Activated CD4-positive, alpha-beta T cell treated with anti-CD3 and anti-CD28 coated beads, Interleukin-10, Interleukin-2, amounts not matched to agents 100 ng/mL and 50 ng/mL, durations not matched to agents 16 hours and 8 hours (primary cell): ENCODE results near the gene MTHFD1L.

Source experiments
- DNase-seq: peaks from one replicate; pipeline ENCODE4 v3.0.0-alpha.2; 2020

The MTHFD1L gene

DNA sequence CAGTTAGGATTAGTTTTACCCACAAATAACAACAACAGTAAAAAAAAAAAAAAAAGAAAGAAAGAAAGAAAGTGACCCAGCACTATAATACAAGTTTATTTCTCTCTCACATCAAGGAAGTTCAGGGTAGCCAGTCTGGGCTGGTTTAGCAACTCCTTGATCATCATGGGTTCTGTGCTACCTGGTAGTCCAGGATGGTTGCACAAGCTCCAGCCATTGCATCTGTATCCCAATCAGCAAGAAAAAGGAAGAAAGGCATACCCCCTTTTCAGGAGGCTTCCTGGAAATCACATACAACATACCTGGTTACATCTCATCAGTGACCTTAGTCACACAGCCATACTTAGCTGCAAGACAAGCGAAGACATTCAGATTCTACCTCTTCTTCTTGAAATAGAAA, 128.5 kb downstream of the MTHFD1L start:
- no peak for DNase-seq

GRCh38 chr6:150996968-150997367, 131.5 kb downstream of the MTHFD1L start:
- no peak for DNase-seq

- DNase-seq = no peak
Observed at GRCh38 chr6:150999107-150999506, 133.6 kb downstream of the MTHFD1L start.

DNA sequence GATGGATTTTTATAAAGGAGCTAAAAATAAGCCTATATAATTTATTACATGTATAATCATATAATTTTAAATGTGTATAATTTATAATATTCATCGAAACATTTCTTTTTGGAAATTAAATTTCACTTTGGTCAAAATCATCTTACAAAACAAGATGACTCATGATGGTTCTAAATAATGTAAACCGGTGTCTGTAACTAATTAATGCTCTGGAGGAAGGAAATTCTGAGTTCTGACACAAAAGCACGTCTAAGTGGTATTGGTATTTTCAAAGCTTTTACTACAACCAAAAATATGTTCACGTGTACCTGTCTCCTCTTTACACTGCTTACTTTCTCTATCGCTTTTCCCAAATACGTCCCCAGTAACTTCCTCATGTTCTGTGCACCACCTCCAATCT, 134.1 kb downstream of the MTHFD1L start:
- no peak for DNase-seq

DNA sequence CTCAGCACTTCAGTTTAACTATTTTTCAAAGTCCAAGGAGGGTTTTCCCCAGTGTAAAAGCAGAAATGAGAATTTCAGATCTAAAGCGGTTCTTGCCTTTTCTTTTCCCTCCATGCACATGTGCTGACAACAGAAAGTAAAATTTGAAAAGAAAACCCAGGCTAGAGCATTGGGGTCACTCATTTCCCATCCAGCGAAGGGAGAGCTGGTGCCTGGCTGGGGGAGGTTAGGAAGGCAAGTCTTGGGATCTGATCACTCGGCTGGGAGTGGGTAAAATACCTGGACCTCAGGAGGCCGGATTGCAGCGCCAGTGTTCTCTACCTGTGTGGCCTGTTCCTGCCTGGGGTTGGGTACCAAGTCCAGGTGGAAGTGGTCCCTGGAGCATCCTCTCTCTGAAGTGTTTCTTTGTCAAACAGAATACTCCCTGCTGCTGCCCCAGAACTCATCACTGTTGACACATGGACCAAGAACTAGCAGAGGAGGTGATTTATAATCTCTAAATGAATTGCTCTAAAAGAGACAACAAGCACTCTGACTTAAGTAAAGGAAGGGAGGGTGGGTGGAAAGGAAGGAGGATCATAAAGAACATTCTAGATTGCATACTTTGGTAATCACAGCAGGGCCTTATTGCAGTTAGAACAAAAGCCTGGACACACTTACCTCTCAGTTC, 136.0 kb downstream of the MTHFD1L start:
- DNase-seq = no peak

DNA sequence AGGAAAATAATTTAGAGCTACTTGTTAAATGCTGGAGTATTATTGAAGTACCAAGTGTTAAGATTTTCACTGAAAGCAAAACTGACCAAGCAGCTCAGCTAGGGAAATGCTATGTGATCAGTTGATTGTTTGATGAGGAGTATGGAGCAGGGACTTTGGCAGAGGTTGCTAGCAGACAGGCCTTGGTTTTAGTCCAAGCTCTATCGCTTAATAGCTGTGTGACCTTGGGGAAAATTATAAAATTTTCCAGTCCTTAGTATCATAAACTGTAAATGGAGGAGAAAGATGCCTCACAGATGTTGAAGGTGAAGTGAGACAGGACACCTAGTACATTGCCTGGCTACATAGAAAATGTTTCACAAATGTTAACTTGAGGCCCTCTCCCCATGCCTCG, 136.6 kb downstream of the MTHFD1L start:
- no peak for DNase-seq

- no peak for DNase-seq
Observed at GRCh38 chr6:151002491-151002935, 137.0 kb downstream of the MTHFD1L start.

GRCh38 chr6:151004383-151005024, 139.0 kb downstream of the MTHFD1L start:
- peak; percentile 83 for DNase-seq

DNA sequence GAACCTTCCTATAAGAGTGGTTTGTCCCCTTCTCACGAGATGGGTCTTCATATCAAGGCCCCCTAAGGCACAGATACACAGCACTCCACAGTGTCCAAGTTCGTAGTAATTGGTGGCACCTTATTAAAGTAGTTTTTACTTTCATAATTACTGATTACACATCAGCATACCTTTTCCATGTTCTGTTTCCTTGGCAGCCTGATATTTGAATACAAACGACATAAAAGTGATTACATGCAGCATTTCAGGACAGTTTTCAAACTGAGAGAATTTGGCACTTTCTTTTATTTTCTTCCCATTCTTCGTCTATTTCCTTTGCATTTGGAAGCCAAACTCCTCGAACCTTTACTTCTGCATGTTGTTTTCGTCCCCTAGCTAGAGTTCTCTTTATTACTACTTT, 139.7 kb downstream of the MTHFD1L start:
- DNase-seq = no peak

- no peak for DNase-seq
Observed at GRCh38 chr6:151005896-151006632, 140.6 kb downstream of the MTHFD1L start.

- DNase-seq = no peak
Observed at GRCh38 chr6:151007076-151007475, 141.6 kb downstream of the MTHFD1L start.

DNA sequence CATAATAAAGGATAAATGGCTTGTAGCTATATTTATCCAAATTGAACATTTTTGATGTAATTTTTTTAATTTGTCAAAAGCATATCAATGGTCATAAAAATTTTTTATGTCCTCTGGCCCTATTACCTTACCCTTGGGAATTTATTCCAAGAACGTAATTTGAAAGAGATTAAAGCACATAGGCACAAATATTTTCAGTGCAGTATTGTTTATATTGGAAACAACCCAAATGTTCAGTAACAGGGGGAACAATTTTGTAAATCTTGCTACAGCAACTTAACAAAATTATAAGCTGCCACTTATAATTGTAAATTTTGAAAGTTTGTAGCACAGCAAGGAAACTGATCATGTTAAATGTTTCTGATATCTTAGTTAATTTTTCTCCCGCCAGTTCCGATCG, 142.4 kb downstream of the MTHFD1L start:
- no peak for DNase-seq

- DNase-seq = no peak
Observed at GRCh38 chr6:151008425-151008824, 142.9 kb downstream of the MTHFD1L start.

DNA sequence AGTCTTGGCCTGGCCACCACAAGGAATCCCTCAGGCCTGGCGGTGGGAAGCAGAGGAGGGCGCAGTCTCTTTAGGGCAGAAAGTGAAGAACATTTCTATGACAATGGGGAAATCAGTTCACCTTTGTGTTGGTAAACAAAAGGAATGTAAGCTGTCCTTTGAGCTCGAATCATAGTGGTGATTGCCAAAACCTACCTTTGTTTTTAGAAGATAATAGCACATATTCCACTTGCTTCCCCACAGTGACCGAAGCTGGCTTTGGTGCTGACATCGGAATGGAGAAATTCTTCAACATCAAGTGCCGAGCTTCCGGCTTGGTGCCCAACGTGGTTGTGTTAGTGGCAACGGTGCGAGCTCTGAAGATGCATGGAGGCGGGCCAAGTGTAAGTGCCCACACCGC, 144.1 kb downstream of the MTHFD1L start:
- no peak for DNase-seq

- DNase-seq = no peak
Observed at GRCh38 chr6:151010071-151010470, 144.6 kb downstream of the MTHFD1L start.

DNA sequence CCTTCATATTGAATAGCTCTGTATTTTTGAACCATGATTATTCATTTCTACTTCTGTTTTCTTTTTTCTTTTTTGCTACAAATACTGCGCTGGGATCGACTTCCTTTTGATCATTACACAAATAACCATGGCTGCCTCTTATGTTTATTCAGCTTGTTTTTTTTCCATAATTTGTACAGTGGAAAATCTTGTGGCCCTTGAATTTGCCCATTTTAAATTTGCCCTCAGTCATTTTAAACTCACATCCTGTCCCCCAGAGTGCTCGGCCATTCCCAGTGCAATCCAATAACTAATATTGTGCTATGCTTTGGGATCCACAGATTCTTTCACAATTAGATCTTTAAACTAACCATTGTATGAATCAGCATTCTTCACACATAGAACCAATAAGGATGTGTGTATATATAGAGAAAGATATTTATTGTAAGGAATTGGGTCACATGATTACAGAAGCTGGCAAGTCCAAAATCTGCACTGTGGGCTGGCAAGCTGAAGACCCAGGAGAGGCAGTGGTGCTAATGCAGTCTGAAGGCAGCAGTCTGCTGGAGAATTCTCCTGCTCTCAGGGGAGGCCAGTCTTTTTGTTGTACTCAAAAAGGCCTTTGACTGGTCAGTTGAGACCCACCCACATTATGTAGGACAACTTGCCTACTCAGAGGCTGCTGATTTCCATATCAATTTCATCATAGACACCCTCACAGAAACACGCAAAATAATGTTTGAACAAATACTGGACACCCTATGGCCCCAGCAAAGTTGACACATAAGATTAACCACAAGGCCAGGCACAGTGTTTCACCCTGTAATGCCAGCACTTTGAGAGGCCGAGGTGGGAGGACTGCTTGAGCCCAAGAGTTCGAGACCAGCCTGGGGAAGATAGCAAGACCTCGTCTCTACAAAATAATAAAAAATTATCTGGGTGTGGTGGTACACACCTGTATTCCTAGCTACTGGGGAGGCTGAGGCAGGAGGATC, 147.1 kb downstream of the MTHFD1L start:
- DNase-seq = no peak

GRCh38 chr6:151014404-151015100, 149.1 kb downstream of the MTHFD1L start:
- DNase-seq = peak; percentile 73

DNA sequence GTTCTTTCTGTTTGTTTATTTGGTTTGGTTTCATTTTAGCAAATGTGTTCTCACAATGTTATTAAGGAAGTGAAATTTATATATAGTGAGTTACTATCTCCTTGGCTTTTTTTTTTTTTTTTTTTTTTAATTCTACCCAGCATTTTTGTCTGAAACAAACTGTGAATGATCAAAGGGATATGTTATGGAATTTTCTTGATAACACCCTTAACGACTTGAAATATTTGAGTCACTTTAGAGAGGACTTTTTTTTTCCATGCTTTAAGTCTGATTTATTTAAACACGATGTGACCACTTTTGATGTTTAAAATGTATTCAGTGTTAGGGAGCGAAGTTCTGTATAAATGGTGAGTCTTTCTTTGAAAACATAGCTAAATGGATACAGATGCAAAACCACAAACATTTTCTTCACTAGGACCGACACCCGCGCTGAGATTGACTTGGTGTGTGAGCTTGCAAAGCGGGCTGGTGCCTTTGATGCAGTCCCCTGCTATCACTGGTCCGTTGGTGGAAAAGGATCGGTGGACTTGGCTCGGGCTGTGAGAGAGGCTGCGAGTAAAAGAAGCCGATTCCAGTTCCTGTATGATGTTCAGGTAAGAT, 149.7 kb downstream of the MTHFD1L start:
- no peak for DNase-seq

DNA sequence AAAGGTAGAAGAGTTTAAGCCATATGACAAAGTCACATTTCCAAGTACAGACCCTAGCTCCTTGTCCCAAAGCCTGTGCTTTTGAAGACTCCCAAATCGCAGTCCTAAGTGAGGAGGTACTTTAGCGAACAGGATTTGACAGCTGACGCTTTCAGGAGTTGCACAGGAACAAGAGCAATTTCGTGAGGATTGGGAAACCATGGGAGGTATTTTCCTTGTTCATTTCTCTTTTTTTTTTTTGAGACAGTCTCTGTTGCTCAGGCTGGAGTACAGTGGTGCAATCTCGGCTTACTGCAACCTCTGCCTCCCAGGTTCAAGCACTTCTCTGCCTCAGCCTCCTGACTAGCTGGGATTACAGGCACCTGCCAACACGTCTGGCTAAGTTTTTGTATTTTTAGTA, 150.6 kb downstream of the MTHFD1L start:
- DNase-seq = no peak

DNA sequence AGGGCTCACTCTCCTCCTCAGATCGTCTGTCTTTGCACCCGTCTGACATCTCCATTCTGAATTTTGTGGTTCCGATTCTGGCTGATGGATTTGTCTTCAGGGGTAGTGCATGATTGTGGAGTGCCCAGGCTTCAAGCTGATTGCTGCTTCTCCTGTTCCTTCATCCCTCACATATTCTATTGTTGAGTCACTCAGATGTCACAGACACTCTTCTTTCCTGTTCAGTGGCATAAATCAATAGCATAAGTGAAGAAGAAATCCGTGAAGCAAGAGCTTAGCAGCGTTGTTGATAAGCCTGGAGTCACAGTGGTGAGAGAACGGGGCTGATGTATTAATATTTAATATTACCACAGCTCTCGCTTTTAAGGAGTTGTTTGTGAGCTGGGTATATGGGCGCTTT, 152.5 kb downstream of the MTHFD1L start:
- no peak for DNase-seq

- DNase-seq = no peak
Observed at GRCh38 chr6:151018911-151019782, 153.6 kb downstream of the MTHFD1L start.
